LoVo (cell line): ENCODE results near the gene ZNF778.

ENCODE experiments used
- DNase-seq: peaks from one replicate; pipeline ENCODE4 v3.0.0-alpha.2; 2016; ENCODE audit warnings: low spot score

Gene ZNF778

GRCh38 chr16:89277641-89278341, 60.3 kb downstream of the ZNF778 start:
- DNase-seq, result no peak

- DNase-seq, result no peak
These were observed 61.1 kb downstream of the ZNF778 start for GRCh38 chr16:89278441-89279240.

DNA sequence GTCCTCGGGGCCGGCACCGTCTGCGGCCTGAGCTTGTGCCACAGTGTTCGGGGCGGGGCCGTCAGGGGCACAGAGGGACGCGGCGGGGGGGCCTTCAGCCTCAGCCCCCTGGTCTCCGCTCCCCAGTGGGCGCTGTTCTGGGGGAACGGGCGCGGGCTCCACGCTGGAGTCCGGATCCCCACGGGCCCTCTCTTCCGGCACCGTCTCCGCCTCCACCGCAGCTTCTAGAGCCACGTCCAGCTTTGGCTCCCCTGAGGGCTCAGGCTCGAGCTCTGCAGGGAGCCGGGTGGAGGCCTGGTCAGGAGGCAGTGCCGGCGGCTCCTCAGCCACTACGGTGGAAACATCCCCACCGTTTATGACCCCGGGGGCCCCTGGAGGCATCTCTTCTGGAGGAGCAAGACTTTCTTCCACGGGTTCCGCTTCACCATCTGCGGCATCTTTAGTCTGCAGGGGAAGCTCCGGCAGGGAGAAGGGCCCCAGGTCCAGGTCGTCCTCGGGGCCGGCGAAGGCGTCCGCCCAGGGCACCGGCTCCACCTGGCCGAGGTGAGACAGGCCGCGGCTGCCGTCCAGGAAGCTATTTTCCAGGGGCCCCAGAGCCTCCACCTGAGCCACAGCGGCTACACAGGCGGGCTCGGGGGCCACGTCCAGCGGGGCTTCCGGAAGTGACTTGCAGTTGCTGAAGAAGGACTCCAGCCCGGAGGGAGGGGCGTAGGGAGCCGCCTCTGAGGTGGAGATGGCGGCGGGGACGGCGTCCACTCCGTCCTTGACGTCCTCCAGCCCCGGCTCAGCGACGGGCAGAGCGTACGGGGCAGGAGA, 62.4 kb downstream of the ZNF778 start:
- no peak for DNase-seq

GRCh38 chr16:89280546-89281188, 63.2 kb downstream of the ZNF778 start:
- no peak for DNase-seq

GRCh38 chr16:89281189-89281577, 63.7 kb downstream of the ZNF778 start:
- no peak for DNase-seq

DNA sequence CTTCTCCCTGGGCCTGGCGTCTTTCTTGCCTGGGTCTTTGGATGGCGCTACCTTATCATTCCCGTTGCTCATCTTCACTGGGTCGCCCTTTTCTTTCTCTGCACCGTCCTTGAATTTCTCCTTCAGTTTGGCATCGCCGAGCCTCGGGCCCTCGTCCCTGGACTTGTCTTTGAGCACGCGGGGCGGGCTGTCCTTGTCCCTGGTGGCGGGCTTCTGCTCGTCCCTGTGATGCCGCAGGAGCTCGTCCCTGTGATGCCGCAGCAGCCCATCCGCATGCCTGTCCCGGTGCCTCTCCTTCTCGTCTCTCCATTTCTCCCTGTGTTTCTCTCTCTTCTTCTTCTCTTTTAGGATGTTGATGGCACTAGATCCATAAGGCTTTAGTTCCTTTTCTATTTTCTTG, 64.3 kb downstream of the ZNF778 start:
- no peak for DNase-seq

GRCh38 chr16:89282523-89282922, 65.0 kb downstream of the ZNF778 start:
- DNase-seq, result no peak

DNA sequence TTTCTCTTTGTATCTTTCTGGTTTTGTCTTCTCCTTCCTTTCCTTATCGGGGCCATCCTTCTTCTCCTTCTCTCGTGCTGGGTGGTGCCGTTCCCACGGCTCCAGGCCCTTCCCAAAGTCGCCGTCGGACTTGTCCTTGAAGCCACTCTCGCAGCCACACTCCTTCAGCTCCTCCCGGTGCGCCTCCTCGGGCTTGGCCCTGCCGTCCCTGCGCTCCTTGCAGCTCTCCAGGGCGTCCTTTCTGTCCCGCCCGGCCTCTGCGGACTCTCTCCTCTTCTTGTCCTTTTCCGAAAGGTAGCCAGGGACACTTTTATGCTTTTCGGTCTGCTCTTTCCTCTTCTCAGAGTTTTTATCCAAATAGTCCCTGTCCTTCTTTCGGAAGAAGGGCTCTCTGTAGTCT, 65.9 kb downstream of the ZNF778 start:
- DNase-seq, result no peak

DNA sequence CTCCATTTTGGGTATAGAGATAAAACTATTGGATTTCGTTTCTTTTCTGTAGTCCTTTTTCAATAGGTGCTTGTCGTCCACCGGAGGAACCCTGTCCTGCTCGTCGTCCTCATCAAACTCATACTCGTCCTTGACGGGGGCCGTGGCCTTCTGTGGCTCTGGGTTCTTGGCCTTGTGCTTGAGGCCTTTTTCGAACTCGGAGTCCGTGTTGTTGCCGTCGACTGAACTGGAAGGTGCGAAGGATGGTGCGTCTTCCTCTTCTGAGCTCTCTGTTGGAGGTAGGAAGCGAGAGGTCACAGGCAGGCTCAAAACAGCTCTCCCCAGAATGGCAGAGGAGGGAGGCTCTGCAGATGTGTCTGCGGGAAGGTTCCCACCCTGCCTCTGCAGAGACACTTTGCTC, 67.9 kb downstream of the ZNF778 start:
- DNase-seq, result no peak

- no peak for DNase-seq
These were observed 68.6 kb downstream of the ZNF778 start for GRCh38 chr16:89286096-89286495.
